Measurements from ENCODE around the gene P2RY12.

Gene P2RY12

DNA sequence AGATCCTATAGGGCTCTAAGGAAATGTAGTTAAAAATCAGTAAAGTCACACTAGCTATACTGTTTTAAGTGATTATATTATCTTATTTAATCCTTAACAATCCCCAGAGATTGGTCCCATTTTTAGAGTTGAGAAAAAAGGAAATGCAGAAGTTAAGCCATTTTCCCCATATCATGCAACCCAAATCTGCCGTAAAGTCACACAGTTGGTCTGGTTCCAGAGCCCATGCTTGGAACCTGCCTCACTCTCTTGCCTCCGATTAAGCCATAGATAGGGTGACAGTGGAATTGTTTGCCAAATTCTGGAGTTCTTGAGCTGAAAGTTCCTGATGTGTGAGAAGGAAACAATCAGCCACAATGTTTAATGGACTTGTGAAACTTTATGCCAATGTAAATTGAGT lies 52.9 kb downstream of the P2RY12 start:
- no peak overlapping the region for H3K18ac ChIP-seq (ENCODE audit: low read length)
- no peak overlapping the region for H2BK120ac ChIP-seq (ENCODE audit: low read depth, low read length)
- H3K36me3 ChIP-seq (ENCODE audit: control insufficient read depth, insufficient read depth, low read length) = no peaks in the 10 kb centered on the region
- no peak overlapping the region for H3K9ac ChIP-seq (ENCODE audit: low read length)
- H3K4me3 ChIP-seq (ENCODE audit: low read length) = no peak overlapping the region
- H3K27me3 ChIP-seq (ENCODE audit: insufficient read depth, low read length, poor library complexity) = no peaks in the 10 kb centered on the region
- no peak overlapping the region for H3K4me2 ChIP-seq (ENCODE audit: low read length)
- no peak overlapping the region for H4K5ac ChIP-seq (ENCODE audit: low read length)
- H2AK5ac ChIP-seq (ENCODE audit: low read length) = no peak overlapping the region
- no peak overlapping the region for H3K23ac ChIP-seq (ENCODE audit: low read length)
- no peak overlapping the region for H2BK5ac ChIP-seq (ENCODE audit: low read length)
- no CpG with 5 or more reads among the region's 2 CpGs for WGBS (ENCODE audit: extremely low coverage, insufficient coverage, low lambda C conversion rate)
- H2BK15ac ChIP-seq (replicated peaks; ENCODE audit: low read depth) = no peak overlapping the region
- no peaks in the 10 kb centered on the region for H3K4me1 ChIP-seq (ENCODE audit: control insufficient read depth, low read depth, low read length)
- no peak for DNase-seq
- H3K79me2 ChIP-seq (ENCODE audit: control insufficient read depth, insufficient read depth, low read length) = no peaks in the 10 kb centered on the region
- H3K4ac ChIP-seq (ENCODE audit: low read depth, low read length) = no peak overlapping the region
- no peaks in the 10 kb centered on the region for H3K79me1 ChIP-seq (ENCODE audit: low read length)
- H3K27ac ChIP-seq (ENCODE audit: low read depth, low read length) = no peak overlapping the region
- no peak overlapping the region for H3K56ac ChIP-seq (ENCODE audit: low read length)
- no peak overlapping the region for H4K8ac ChIP-seq (ENCODE audit: low read depth, low read length)

DNA sequence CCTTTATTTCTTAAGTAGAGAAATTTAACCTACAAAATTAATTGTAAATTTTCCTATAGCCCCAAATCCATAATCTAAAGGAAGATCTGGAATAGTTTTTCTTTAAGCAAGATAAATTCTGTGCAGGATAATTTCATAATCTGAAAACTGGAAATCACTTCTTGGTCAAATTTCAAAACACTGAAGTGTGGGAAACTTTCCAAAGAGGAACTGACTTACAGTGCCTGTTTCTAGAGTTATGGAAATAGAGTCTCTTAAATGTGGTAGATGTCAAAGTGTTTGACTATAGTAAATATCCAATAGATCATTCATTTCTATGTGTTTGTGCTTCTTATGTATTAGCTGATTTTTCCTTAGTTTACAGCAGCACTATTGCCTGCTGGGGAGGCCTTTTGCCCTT lies 53.7 kb downstream of the P2RY12 start:
- no peak overlapping the region for H2AK5ac ChIP-seq (ENCODE audit: low read length)
- H4K8ac ChIP-seq (ENCODE audit: low read depth, low read length) = no peak overlapping the region
- H3K79me2 ChIP-seq (ENCODE audit: control insufficient read depth, insufficient read depth, low read length) = no peaks in the 10 kb centered on the region
- H3K27ac ChIP-seq (ENCODE audit: low read depth, low read length) = no peak overlapping the region
- H2BK15ac ChIP-seq (replicated peaks; ENCODE audit: low read depth) = no peak overlapping the region
- no peak overlapping the region for H3K18ac ChIP-seq (ENCODE audit: low read length)
- no peak overlapping the region for H2BK120ac ChIP-seq (ENCODE audit: low read depth, low read length)
- no peak overlapping the region for H3K9ac ChIP-seq (ENCODE audit: low read length)
- H3K4me1 ChIP-seq (ENCODE audit: control insufficient read depth, low read depth, low read length) = no peaks in the 10 kb centered on the region
- DNase-seq = no peak
- no peak overlapping the region for H3K4ac ChIP-seq (ENCODE audit: low read depth, low read length)
- H3K4me3 ChIP-seq (ENCODE audit: low read length) = no peak overlapping the region
- H3K56ac ChIP-seq (ENCODE audit: low read length) = no peak overlapping the region
- no peaks in the 10 kb centered on the region for H3K79me1 ChIP-seq (ENCODE audit: low read length)
- H3K27me3 ChIP-seq (ENCODE audit: insufficient read depth, low read length, poor library complexity) = no peaks in the 10 kb centered on the region
- no peak overlapping the region for H3K23ac ChIP-seq (ENCODE audit: low read length)
- H4K5ac ChIP-seq (ENCODE audit: low read length) = no peak overlapping the region
- H3K4me2 ChIP-seq (ENCODE audit: low read length) = no peak overlapping the region
- H2BK5ac ChIP-seq (ENCODE audit: low read length) = no peak overlapping the region
- H3K36me3 ChIP-seq (ENCODE audit: control insufficient read depth, insufficient read depth, low read length) = no peaks in the 10 kb centered on the region

DNA sequence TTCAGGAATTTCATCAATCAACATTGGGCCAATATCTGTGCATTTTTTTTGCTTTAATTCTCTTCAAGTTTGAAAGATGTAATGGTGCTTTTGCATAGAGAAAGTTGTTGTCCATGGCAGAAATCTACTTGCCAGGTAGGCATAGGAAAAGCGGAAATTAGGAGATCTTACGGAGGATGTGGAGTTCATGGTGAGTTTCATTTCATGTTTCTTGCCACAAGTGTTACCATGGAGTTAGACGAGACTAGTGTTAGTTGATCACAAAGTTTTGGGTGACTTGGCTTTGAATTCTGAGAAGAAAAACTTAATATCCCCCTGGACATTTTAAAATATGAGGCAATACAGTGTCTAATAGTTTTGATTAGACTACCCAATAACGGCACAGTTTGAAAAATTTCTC lies 54.2 kb downstream of the P2RY12 start:
- no peaks in the 10 kb centered on the region for H3K4me1 ChIP-seq (ENCODE audit: control insufficient read depth, low read depth, low read length)
- H2AK5ac ChIP-seq (ENCODE audit: low read length) = no peak overlapping the region
- H3K4me2 ChIP-seq (ENCODE audit: low read length) = no peak overlapping the region
- H3K4ac ChIP-seq (ENCODE audit: low read depth, low read length) = no peak overlapping the region
- H4K8ac ChIP-seq (ENCODE audit: low read depth, low read length) = no peak overlapping the region
- no CpG with 5 or more reads among the region's 4 CpGs for WGBS (ENCODE audit: extremely low coverage, insufficient coverage, low lambda C conversion rate)
- H2BK15ac ChIP-seq (replicated peaks; ENCODE audit: low read depth) = no peak overlapping the region
- no peak overlapping the region for H3K27ac ChIP-seq (ENCODE audit: low read depth, low read length)
- no peak for DNase-seq
- H3K79me2 ChIP-seq (ENCODE audit: control insufficient read depth, insufficient read depth, low read length) = no peaks in the 10 kb centered on the region
- H2BK120ac ChIP-seq (ENCODE audit: low read depth, low read length) = no peak overlapping the region
- no peaks in the 10 kb centered on the region for H3K27me3 ChIP-seq (ENCODE audit: insufficient read depth, low read length, poor library complexity)
- H3K9ac ChIP-seq (ENCODE audit: low read length) = no peak overlapping the region
- no peak overlapping the region for H3K23ac ChIP-seq (ENCODE audit: low read length)
- no peak overlapping the region for H3K18ac ChIP-seq (ENCODE audit: low read length)
- H2BK5ac ChIP-seq (ENCODE audit: low read length) = no peak overlapping the region
- H4K5ac ChIP-seq (ENCODE audit: low read length) = no peak overlapping the region
- H3K79me1 ChIP-seq (ENCODE audit: low read length) = no peaks in the 10 kb centered on the region
- H3K4me3 ChIP-seq (ENCODE audit: low read length) = no peak overlapping the region
- no peak overlapping the region for H3K56ac ChIP-seq (ENCODE audit: low read length)
- no peaks in the 10 kb centered on the region for H3K36me3 ChIP-seq (ENCODE audit: control insufficient read depth, insufficient read depth, low read length)

DNA sequence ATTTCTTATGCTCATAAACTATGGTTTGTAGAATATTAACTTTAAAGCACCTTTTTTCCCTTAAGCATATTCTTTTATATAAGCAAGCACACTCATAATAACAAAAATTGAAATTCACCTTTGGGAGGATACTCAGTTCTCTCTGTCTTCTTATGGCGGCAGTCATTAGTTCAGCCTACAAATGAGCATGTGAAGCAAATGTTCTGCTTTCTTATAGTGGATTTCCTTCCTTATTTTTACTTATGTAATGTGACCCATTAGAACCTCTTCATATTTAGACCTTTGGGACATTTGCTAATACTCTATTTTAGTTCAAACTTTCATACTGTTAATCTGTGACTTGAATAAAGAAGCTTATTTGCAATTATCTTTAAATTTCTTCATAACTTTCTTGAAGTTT lies 55.2 kb downstream of the P2RY12 start, which contains the start of gene P2RY13:
Gene P2RY13, minus strand, starts transcription at position 187 of the 400 bp plus-strand sequence. Its CDS starts 21 bp downstream, at position 166.
- H3K56ac ChIP-seq (ENCODE audit: low read length) = no peak within 1 kb of the TSS
- no peaks in the 10 kb centered on the region for H3K27me3 ChIP-seq (ENCODE audit: insufficient read depth, low read length, poor library complexity)
- no peak within 1 kb of the TSS for H3K27ac ChIP-seq (ENCODE audit: low read depth, low read length)
- no CpG with 5 or more reads among the region's 1 CpG for WGBS (ENCODE audit: extremely low coverage, insufficient coverage, low lambda C conversion rate)
- no peak within 1 kb of the TSS for H4K8ac ChIP-seq (ENCODE audit: low read depth, low read length)
- no peak within 1 kb of the TSS for H3K4me2 ChIP-seq (ENCODE audit: low read length)
- H3K4me1 ChIP-seq (ENCODE audit: control insufficient read depth, low read depth, low read length) = no peaks in the 10 kb centered on the region
- no peak within 1 kb of the TSS for H3K4me3 ChIP-seq (ENCODE audit: low read length)
- H2AK5ac ChIP-seq (ENCODE audit: low read length) = no peak within 1 kb of the TSS
- H4K5ac ChIP-seq (ENCODE audit: low read length) = no peak within 1 kb of the TSS
- H3K79me2 ChIP-seq (ENCODE audit: control insufficient read depth, insufficient read depth, low read length) = no peaks in the 10 kb centered on the region
- H2BK120ac ChIP-seq (ENCODE audit: low read depth, low read length) = no peak within 1 kb of the TSS
- no peaks in the 10 kb centered on the region for H3K36me3 ChIP-seq (ENCODE audit: control insufficient read depth, insufficient read depth, low read length)
- H3K4ac ChIP-seq (ENCODE audit: low read depth, low read length) = no peak within 1 kb of the TSS
- H3K9ac ChIP-seq (ENCODE audit: low read length) = no peak within 1 kb of the TSS
- H3K79me1 ChIP-seq (ENCODE audit: low read length) = no peaks in the 10 kb centered on the region
- no peak within 1 kb of the TSS for H3K18ac ChIP-seq (ENCODE audit: low read length)
- H3K23ac ChIP-seq (ENCODE audit: low read length) = no peak within 1 kb of the TSS
- H2BK15ac ChIP-seq (replicated peaks; ENCODE audit: low read depth) = no peak within 1 kb of the TSS
- no peak for DNase-seq
- H2BK5ac ChIP-seq (ENCODE audit: low read length) = no peak within 1 kb of the TSS

DNA sequence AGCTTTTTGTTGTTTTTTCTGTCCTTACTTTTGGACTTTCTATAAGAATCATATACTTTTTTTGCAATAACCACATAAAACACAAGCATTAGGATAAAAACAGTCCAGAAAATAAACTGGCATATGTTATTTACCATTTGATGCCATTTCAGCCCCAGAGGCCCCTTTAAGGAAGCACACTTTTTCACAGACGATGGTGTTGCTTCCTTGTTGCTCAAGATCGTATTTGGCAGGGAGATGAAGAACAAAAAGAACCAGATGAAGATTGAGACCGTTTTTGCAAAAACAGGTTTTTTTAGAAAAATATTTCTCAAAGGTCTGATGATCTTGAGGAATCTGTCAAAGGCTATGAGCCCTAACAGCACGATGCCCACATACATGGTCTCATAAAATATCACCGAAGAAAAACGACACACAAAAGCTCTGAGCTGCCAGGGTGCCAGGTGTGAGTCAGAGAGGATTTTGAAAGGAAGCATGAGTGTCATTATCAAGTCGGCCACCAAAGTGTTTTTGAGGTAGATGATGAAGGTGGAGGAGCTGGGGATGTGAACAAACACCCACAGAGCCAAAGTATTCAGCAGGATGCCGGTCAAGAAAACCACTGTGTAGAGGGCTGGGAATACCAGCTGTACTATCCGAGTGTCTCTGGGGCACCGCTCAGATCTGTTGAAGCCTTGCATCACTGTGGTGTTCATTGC lies 56.1 kb downstream of the P2RY12 start:
- Histone ChIP-seq H2BK120ac (ENCODE audit: low read depth, low read length) (no peak overlapping the region), H3K4me2 (ENCODE audit: low read length) (no peak overlapping the region), H3K23ac (ENCODE audit: low read length) (no peak overlapping the region), H3K79me1 (ENCODE audit: low read length) (no peaks in the 10 kb centered on the region), H2BK15ac (replicated peaks; ENCODE audit: low read depth) (no peak overlapping the region), H3K4me1 (ENCODE audit: control insufficient read depth, low read depth, low read length) (no peaks in the 10 kb centered on the region), H3K27ac (ENCODE audit: low read depth, low read length) (no peak overlapping the region), H3K27me3 (ENCODE audit: insufficient read depth, low read length, poor library complexity) (no peaks in the 10 kb centered on the region), H3K9ac (ENCODE audit: low read length) (no peak overlapping the region), H4K5ac (ENCODE audit: low read length) (no peak overlapping the region), H2BK5ac (ENCODE audit: low read length) (no peak overlapping the region), H3K4ac (ENCODE audit: low read depth, low read length) (no peak overlapping the region), H3K56ac (ENCODE audit: low read length) (no peak overlapping the region), H3K36me3 (ENCODE audit: control insufficient read depth, insufficient read depth, low read length) (no peaks in the 10 kb centered on the region), H3K18ac (ENCODE audit: low read length) (no peak overlapping the region), H2AK5ac (ENCODE audit: low read length) (no peak overlapping the region), H4K8ac (ENCODE audit: low read depth, low read length) (no peak overlapping the region), H3K79me2 (ENCODE audit: control insufficient read depth, insufficient read depth, low read length) (no peaks in the 10 kb centered on the region), H3K4me3 (ENCODE audit: low read length) (no peak overlapping the region)
- no CpG with 5 or more reads among the region's 10 CpGs for WGBS (ENCODE audit: extremely low coverage, insufficient coverage, low lambda C conversion rate)
- DNase-seq = no peak

DNA sequence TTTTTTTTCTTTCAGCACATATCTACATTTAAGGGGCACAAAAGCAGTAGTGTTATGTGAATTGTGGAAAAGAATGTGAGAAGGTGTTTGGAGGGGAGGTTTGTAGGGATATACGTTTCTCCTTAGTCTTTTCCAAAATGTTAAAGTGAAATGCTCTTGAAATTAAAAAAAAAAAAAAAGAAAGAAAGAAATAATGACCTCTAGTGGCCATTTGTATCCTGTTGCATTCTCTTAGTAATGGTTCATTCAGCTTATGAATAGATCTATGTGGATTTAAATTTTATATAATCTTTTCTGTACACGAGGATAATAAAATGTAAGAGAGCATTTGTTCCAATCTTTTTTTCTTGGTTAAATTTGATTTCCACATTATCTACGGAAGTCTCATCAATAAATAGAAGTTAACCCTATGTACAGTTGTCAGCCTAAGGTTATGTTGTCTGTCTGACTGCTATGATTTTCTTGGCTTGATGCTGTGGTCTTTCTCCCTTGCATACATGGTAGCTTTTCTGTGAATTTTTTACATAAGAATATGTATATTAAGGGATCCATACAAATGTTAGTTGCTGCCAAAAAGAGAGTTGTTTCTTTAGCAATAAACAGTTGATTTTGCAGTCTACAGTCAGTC lies 56.9 kb downstream of the P2RY12 start:
- no peak overlapping the region for H2BK15ac ChIP-seq (replicated peaks; ENCODE audit: low read depth)
- H4K8ac ChIP-seq (ENCODE audit: low read depth, low read length) = no peak overlapping the region
- no peak overlapping the region for H2AK5ac ChIP-seq (ENCODE audit: low read length)
- H3K79me2 ChIP-seq (ENCODE audit: control insufficient read depth, insufficient read depth, low read length) = no peaks in the 10 kb centered on the region
- no peak overlapping the region for H4K5ac ChIP-seq (ENCODE audit: low read length)
- no peak overlapping the region for H2BK5ac ChIP-seq (ENCODE audit: low read length)
- H3K56ac ChIP-seq (ENCODE audit: low read length) = no peak overlapping the region
- H3K4me2 ChIP-seq (ENCODE audit: low read length) = no peak overlapping the region
- H3K4me3 ChIP-seq (ENCODE audit: low read length) = no peak overlapping the region
- H3K36me3 ChIP-seq (ENCODE audit: control insufficient read depth, insufficient read depth, low read length) = no peaks in the 10 kb centered on the region
- no peaks in the 10 kb centered on the region for H3K27me3 ChIP-seq (ENCODE audit: insufficient read depth, low read length, poor library complexity)
- no peaks in the 10 kb centered on the region for H3K79me1 ChIP-seq (ENCODE audit: low read length)
- no peak overlapping the region for H3K27ac ChIP-seq (ENCODE audit: low read depth, low read length)
- no peak overlapping the region for H3K23ac ChIP-seq (ENCODE audit: low read length)
- no peak overlapping the region for H3K9ac ChIP-seq (ENCODE audit: low read length)
- H3K4me1 ChIP-seq (ENCODE audit: control insufficient read depth, low read depth, low read length) = no peaks in the 10 kb centered on the region
- 100% methylated on average over 1 of the region's 3 CpGs for WGBS (ENCODE audit: extremely low coverage, insufficient coverage, low lambda C conversion rate)
- H3K18ac ChIP-seq (ENCODE audit: low read length) = no peak overlapping the region
- no peak for DNase-seq
- H2BK120ac ChIP-seq (ENCODE audit: low read depth, low read length) = no peak overlapping the region
- H3K4ac ChIP-seq (ENCODE audit: low read depth, low read length) = no peak overlapping the region

Data from mesendoderm (in vitro differentiated cells).